ENCODE data around the gene DENND5B.
"Not testable (repeated sequence)": the region's sequence is repeated elsewhere in the genome, so short reads cannot be mapped to it uniquely, and the experiment has no call there.

The DENND5B gene

DNA sequence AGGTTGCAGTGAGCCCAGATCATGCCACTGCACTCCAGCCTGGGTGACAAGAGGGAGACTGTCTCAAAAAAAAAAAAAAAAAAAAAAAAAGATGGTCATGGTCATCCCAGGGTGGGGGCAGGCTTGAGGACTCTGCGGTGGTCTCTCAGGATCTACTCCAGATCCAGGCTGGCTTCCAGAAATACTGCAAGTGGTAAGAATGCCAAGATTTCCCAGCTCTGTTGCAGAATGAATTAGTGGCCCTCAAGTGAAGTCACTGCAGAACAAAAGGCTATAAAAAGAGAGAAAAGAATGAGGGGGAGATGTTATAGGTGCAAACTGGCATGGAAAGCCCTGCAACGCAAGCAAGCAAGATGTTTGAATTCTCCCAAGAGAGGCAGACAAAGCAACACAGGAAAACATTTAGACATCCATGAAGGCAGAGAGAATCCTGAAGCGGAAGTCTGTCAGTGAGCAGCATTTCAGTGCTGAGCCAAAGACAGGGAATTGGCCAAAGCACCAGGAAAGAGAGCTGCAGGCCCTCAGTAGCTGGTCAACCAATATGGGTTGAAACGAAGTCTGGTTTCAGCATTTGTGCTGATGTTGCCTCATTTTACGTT, 36.6 kb upstream of the DENND5B start:
- TF ChIP-seq, protein P1, sequence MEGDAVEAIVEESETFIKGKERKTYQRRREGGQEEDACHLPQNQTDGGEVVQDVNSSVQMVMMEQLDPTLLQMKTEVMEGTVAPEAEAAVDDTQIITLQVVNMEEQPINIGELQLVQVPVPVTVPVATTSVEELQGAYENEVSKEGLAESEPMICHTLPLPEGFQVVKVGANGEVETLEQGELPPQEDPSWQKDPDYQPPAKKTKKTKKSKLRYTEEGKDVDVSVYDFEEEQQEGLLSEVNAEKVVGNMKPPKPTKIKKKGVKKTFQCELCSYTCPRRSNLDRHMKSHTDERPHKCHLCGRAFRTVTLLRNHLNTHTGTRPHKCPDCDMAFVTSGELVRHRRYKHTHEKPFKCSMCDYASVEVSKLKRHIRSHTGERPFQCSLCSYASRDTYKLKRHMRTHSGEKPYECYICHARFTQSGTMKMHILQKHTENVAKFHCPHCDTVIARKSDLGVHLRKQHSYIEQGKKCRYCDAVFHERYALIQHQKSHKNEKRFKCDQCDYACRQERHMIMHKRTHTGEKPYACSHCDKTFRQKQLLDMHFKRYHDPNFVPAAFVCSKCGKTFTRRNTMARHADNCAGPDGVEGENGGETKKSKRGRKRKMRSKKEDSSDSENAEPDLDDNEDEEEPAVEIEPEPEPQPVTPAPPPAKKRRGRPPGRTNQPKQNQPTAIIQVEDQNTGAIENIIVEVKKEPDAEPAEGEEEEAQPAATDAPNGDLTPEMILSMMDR (conservative IDR thresholded peaks at IDR 0.05), result no peak
- H3K27ac ChIP-seq, result no peak overlapping the region

GRCh38 chr12:31626270-31626995, 35.5 kb upstream of the DENND5B start:
- no peak overlapping the region for H3K27ac ChIP-seq
- TF ChIP-seq, protein P1 (conservative IDR thresholded peaks at IDR 0.05), result no peak

GRCh38 chr12:31622038-31622437, 31.1 kb upstream of the DENND5B start:
- no peak overlapping the region for H3K27ac ChIP-seq

DNA sequence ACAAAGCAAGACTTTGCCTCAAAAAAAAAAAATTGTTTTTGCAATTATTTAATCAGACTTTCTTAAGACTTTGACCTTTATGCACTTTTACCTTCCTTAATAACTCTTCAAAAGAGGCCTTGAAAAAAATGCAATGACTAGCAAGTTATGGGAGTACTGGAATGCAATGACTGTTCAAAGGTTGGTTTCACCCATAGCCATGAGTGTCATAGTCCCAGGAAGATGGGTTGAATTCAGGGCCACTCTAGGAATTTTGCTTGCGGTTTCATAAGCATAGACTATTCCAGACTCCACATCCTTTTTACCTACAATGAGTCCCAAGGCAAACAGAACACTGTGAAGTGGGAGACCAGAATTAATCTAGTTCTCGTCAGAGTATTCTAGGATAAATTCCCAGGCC, 29.4 kb upstream of the DENND5B start:
- H3K27ac ChIP-seq, result no peak overlapping the region
- TF ChIP-seq, protein P1 (conservative IDR thresholded peaks at IDR 0.05), result no peak

More at GRCh38 chr12:31622038-31622437, 31.1 kb upstream of the DENND5B start:
- TF ChIP-seq, protein P1 (conservative IDR thresholded peaks at IDR 0.05), result no peak

- TF ChIP-seq, protein P1 (conservative IDR thresholded peaks at IDR 0.05), result no peak
- no peak overlapping the region for H3K27ac ChIP-seq
Measured at GRCh38 chr12:31618228-31619025, 27.5 kb upstream of the DENND5B start.

DNA sequence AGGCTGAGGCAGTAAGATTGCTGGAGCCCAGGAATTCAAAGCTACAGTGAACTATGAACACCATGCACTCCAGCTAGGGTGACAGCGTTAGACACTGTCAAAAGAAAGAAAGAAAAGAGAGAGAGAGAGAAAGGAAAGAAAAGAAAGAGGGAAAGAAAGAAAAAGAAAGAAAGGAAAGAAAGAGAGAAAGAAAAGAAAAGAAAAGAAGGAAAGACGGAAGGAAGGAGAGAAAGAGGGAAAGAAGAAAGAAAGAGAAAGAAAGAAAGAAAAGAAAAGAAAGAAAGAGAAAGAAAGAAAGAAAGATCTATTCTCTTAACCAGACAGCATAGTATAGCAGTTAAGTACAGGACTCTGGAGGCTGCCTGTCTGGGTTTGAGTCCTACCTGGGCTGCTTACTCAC, 21.9 kb upstream of the DENND5B start:
- TF ChIP-seq, protein P1 (conservative IDR thresholded peaks at IDR 0.05), result no peak
- H3K27ac ChIP-seq, result no peak overlapping the region

DNA sequence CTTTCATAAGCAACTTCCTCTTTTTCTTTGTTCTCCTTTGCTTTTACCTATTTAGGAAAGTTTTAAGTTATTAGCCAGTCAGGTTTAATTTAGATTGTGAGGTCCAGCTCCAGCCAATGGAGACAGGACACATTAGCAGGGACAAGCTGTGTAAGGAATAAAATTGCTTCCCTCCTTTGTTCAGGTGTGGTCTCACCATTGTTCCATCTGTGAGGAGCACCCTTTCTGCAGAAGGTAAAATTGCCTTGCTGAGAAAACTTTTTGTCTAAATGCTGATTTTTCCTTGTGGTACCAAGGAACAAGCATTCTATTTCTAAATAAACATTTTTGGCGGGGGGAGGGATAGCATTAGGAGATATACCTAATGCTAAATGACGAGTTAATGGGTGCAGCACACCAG, 17.4 kb upstream of the DENND5B start:
- not testable (repeated sequence) for H3K27ac ChIP-seq
